ENCODE data around the gene ZNF655.

- TF ChIP-seq CTCF (IDR thresholded peaks at IDR 0.05; ENCODE audit: low read depth, low read length) (no peak), MYC (IDR thresholded peaks at IDR 0.05; ENCODE audit: low read depth, low read length) (no peak)
Observed at GRCh38 chr7:99539213-99539811, 19.1 kb upstream of the ZNF655 start.
